ENCODE results near the gene TNC. TPM values are rescaled to one million over a fixed set of nuclear protein-coding genes. Genes with fewer than 3 reads are reported as not detected.

The TNC gene
- total RNA-seq, 6 experiments from 2014 or later, result 51.6 to 86.3 (median 70.4) TPM

DNA sequence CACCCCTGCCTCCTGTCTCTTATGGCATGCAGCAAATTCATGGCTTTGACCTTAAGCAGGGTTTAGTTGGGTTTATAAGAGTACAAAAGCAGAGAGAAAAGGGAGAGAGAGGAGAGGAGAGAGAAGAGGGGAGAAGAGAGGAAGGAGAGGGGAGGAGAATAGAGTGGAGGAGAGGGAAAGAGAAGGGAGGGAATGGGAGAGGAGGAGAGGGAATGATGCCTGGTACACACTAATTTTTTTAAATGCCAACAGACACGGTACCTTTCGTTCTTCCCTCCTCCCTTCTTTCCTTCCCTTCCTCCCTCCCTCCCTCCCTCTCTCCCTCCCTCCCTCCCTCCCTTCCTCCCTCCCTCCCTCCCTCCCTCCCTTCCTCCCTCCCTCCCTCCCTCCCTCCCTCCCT is 48.7 kb downstream of the TNC start:
- Mint-ChIP-seq H3K9me3 (no peaks in the 10 kb centered on the region), H3K4me3 (no peak overlapping the region), H3K36me3 (ENCODE audit: low read depth) (peaks cover 65% of the 10 kb centered on the region), H3K27me3 (ENCODE audit: insufficient read depth) (no peaks in the 10 kb centered on the region), H3K4me1 (ENCODE audit: low read depth) (peaks cover 4% of the 10 kb centered on the region), H3K27ac (no peak overlapping the region)
- TF ChIP-seq, protein P1, sequence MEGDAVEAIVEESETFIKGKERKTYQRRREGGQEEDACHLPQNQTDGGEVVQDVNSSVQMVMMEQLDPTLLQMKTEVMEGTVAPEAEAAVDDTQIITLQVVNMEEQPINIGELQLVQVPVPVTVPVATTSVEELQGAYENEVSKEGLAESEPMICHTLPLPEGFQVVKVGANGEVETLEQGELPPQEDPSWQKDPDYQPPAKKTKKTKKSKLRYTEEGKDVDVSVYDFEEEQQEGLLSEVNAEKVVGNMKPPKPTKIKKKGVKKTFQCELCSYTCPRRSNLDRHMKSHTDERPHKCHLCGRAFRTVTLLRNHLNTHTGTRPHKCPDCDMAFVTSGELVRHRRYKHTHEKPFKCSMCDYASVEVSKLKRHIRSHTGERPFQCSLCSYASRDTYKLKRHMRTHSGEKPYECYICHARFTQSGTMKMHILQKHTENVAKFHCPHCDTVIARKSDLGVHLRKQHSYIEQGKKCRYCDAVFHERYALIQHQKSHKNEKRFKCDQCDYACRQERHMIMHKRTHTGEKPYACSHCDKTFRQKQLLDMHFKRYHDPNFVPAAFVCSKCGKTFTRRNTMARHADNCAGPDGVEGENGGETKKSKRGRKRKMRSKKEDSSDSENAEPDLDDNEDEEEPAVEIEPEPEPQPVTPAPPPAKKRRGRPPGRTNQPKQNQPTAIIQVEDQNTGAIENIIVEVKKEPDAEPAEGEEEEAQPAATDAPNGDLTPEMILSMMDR (IDR thresholded peaks at IDR 0.05), result no peak
- DNase-seq, result no peak

DNA sequence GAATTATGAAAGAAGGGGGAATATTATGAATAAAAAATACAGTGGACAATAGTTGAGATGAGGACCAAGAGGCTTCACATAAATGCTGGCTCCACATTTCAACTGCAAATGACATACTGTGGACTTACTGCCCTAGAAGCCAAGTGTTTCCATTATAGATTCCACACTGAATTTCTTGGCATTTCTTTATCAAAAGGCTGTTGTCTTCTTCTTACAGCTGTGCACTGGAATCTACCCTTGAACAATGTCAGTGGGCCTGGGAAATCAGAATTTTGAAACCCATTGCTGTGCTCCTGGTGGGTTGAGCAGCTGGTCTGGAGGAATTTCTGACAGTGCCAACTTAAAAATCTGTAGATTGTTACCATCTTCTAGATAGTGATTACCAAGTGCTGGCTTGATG is 49.9 kb downstream of the TNC start:
- no peak for DNase-seq
- TF ChIP-seq, protein P1 (IDR thresholded peaks at IDR 0.05), result no peak
- Mint-ChIP-seq H3K9me3 (no peaks in the 10 kb centered on the region), H3K4me3 (no peak overlapping the region), H3K27ac (no peak overlapping the region), H3K36me3 (ENCODE audit: low read depth) (peaks cover 61% of the 10 kb centered on the region), H3K4me1 (ENCODE audit: low read depth) (peaks cover 17% of the 10 kb centered on the region), H3K27me3 (ENCODE audit: insufficient read depth) (no peaks in the 10 kb centered on the region)

DNA sequence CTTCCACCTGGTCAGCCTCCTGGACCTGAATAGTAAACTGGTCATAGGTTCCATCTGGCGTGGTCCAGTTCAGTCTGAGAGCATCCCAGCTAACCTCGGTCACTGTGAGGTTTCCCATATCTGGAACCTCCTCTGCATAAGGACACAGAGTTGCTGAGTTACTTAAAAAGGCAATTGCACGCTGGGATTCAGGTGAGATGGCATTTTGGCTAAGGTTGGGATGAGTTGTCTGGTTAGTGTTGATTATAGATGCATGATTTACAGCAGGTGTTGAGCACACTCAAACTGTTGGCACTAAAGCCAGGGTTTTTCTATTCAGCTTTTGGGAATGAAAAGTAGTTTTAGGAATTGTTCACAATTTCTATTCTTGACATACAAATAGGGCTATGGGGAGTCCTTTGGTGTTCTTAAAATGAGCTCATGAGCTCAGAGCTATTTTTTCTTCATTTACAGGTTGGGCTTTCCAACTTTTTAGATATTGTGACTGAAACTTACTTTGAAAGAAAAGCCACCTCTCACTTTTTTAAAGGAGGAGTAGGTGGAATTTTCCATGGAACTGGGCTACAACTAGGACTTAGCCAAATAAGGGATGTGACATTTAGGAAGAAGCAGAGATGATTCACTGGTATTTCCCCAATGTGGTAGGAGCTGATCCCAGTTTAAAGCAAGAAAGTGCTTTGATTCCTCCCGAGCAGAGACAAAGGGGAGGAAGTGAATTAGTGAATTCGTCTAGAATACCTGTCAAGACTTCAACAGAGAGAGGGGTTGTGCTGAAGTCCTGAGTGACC is 54.7 kb downstream of the TNC start:
- H3K36me3 Mint-ChIP-seq (ENCODE audit: low read depth), result peaks cover 44% of the 10 kb centered on the region
- no peaks in the 10 kb centered on the region for H3K27me3 Mint-ChIP-seq (ENCODE audit: insufficient read depth)
- no peaks in the 10 kb centered on the region for H3K9me3 Mint-ChIP-seq
- peak overlapping the region; percentile 72 for H3K27ac Mint-ChIP-seq
- H3K4me3 Mint-ChIP-seq, result peak overlapping the region; percentile 2; the same call in 1 of the 2 replicates
- H3K4me1 Mint-ChIP-seq (ENCODE audit: low read depth), result peaks cover 41% of the 10 kb centered on the region
- TF ChIP-seq, protein P1 (IDR thresholded peaks at IDR 0.05), result no peak
- peak; percentile 44 for DNase-seq

DNA sequence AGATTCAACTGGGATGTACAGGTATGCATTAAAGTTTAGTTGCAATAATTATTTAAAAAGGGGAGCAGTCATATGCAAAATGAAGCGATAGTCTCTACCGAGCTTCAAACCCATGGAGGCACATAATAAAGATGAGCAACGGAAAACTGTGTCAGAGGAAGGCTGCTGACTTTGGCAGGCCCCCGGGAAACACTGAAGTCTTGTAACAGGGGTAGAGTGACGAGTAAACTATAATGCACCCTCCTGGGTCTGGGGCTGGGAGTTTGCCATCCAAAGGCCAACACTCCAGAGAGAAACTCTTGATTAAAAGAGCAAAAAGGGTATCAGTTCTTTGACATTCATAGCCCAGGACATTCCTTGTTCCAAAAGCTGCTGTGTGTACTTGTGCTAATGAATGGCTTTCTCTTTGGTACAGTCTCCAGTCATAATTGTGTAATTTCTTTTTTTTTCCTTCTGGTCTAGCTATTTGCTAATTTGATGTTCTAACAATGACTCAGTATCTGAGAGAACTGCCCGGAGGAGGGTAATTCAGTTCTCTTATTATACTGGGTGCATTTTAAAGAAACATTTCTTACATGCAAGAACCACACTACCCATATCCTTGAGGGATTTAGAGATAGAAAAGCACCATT is 59.2 kb downstream of the TNC start:
- peak; percentile 75 for DNase-seq
- peaks cover 31% of the 10 kb centered on the region for H3K36me3 Mint-ChIP-seq (ENCODE audit: low read depth)
- TF ChIP-seq, protein P1 (IDR thresholded peaks at IDR 0.05), result no peak
- H3K27ac Mint-ChIP-seq, result peak overlapping the region; percentile 73
- peak overlapping the region; percentile 64 for H3K4me3 Mint-ChIP-seq
- no peaks in the 10 kb centered on the region for H3K27me3 Mint-ChIP-seq (ENCODE audit: insufficient read depth)
- H3K4me1 Mint-ChIP-seq (ENCODE audit: low read depth), result peaks cover 70% of the 10 kb centered on the region
- H3K9me3 Mint-ChIP-seq, result no peaks in the 10 kb centered on the region

DNA sequence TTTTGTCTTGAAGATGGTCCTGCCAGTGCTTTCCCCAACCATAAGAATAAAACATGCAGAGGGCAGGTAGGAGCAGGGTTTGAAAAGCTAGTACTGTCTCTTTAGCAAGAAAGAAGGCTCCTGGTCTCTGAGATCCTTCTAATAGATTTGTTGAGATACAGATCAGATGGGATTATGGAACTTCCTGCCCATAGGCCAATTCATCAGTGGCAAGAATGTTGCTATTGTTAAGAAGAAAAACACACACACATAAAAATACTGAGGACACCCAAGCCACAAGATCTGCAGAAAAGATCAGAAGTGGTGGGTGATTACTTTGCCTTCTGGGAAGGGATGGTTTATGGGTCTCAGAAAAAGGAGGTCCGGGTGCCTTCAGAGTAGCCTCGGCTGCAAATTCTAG is 59.8 kb downstream of the TNC start:
- H3K4me3 Mint-ChIP-seq, result peak overlapping the region; percentile 64
- H3K27me3 Mint-ChIP-seq (ENCODE audit: insufficient read depth), result no peaks in the 10 kb centered on the region
- H3K9me3 Mint-ChIP-seq, result no peaks in the 10 kb centered on the region
- peaks cover 31% of the 10 kb centered on the region for H3K36me3 Mint-ChIP-seq (ENCODE audit: low read depth)
- peak overlapping the region; percentile 73 for H3K27ac Mint-ChIP-seq
- H3K4me1 Mint-ChIP-seq (ENCODE audit: low read depth), result peaks cover 64% of the 10 kb centered on the region
- TF ChIP-seq, protein P1 (IDR thresholded peaks at IDR 0.05), result no peak
- peak; percentile 18 for DNase-seq

Data from HFFc6 (cell line).